ENCODE results near the gene PCGF3. TPM values are rescaled to one million over a fixed set of nuclear protein-coding genes. Genes with fewer than 3 reads are reported as not detected.

Gene PCGF3
- total RNA-seq, 2 experiments from 2014 or later: 45.4 to 51.6 TPM

GRCh38 chr4:674172-675035 is 31.2 kb upstream of the PCGF3 start, which contains the start of the genes ATP5ME and MYL5:
ATP5ME (minus strand) TSS chr4:674276; CDS start chr4:674247, 29 bp downstream.
MYL5 (plus strand) TSS chr4:674542; CDS start chr4:678027, 3,485 bp downstream.
- no peaks in the 10 kb centered on the region for H3K27me3 Mint-ChIP-seq
- no peaks in the 10 kb centered on the region for H3K9me3 Mint-ChIP-seq
- peaks cover 6% of the 10 kb centered on the region for H3K4me1 Mint-ChIP-seq
- POLR2A ChIA-PET: interaction anchor here (0.7 to 4.2 kb wide), 11 partner anchors 10 to 430 kb away, joined by 3 to 59 read pairs (median 5); partner anchors contain the start of gene ZNF141
- peak; percentile 100 for DNase-seq
- peak within 1 kb of the TSS; percentile 85 for H3K4me3 Mint-ChIP-seq
- H3K27ac Mint-ChIP-seq: peak within 1 kb of the TSS; percentile 87
- ATAC-seq (ENCODE audit: low read depth): peak; percentile 94
- H3K36me3 Mint-ChIP-seq: peaks cover 12% of the 10 kb centered on the region

- peak overlapping the region; percentile 84 for H3K27ac Mint-ChIP-seq
- no peaks in the 10 kb centered on the region for H3K9me3 Mint-ChIP-seq
- H3K4me1 Mint-ChIP-seq: peaks cover 8% of the 10 kb centered on the region
- H3K4me3 Mint-ChIP-seq: peak overlapping the region; percentile 85
- no peaks in the 10 kb centered on the region for H3K27me3 Mint-ChIP-seq
- H3K36me3 Mint-ChIP-seq: peaks cover 12% of the 10 kb centered on the region
- ATAC-seq (ENCODE audit: low read depth): peak; percentile 1
- no peak for DNase-seq
- POLR2A ChIA-PET: interaction anchor here (1.1 to 4.2 kb wide), 4 partner anchors 11 to 431 kb away, joined by 5 to 59 read pairs (median 8); no protein-coding TSS in a partner anchor
Observed at GRCh38 chr4:675036-675882, 30.4 kb upstream of the PCGF3 start.

DNA sequence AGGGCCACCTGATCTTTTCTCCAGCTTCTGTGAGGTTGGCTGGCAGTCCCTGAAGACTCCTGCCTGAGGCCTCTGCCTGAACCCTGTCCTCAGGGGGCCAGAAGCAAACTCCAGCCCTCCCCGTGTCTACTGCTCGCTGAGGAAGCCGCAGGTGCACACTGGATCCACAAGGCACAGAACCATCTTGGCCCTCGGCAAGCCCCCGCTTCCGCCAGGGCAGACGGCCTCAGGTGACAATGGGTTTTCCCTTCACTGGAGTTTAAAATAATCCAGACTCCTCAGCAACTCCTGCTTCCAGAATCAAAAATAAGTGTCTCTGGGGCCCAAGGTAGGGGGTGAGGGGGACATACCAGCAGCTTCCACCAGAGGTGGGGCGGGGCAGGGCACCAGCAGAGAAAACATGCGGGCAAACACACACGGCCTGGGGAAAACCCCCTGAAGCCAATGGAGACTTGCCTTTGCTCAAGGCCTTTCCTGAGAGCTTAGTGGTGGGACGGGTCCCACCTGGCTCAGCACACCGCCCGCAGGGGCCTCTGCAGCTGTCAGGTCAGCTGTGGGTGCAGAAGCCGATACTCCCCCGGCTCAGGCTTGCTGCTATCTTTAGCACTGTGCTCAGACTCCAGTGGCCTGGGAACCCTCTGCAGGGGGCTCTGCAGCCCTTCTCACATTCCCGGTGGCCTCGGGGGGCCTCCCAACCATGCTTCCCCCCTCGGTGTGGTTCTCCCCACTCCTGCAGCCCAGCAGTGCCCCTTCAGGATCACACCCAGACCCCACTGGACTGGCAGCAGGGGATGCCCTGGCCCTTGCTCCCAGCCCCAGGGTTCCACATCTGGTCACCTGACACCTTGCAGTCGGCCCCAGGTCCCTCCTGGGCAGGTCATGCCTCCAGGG is 29.4 kb upstream of the PCGF3 start:
- peak; percentile 35 for DNase-seq
- ATAC-seq (ENCODE audit: low read depth): no peak

DNA sequence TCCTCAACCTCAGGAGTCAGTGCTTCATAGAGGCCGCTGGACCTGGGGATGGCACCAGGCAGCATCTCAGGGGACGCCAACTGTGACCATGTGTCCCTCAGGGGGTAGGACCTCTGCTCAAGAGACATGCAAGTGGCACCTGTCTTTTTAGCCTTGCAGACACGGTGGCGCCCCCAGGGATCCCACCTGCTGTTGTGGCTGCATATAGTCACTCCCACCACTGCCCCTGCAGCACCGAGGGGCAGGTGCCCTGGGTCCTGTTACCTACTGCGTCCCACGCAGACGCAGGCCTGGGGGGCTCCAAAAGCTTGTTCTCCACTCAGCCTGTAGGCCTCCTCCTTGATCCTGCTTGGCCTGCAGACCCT is 28.8 kb upstream of the PCGF3 start:
- Mint-ChIP-seq H3K4me1 (peaks cover 14% of the 10 kb centered on the region), H3K27ac (no peak overlapping the region), H3K9me3 (no peaks in the 10 kb centered on the region), H3K27me3 (no peaks in the 10 kb centered on the region), H3K36me3 (peaks cover 3% of the 10 kb centered on the region), H3K4me3 (no peak overlapping the region)
- POLR2A ChIA-PET: no interaction called here
- ATAC-seq (ENCODE audit: low read depth) (no peak), DNase-seq (no peak)

More for the DNA sequence above, 29.4 kb upstream of the PCGF3 start:
- Mint-ChIP-seq H3K4me1 (peaks cover 14% of the 10 kb centered on the region), H3K36me3 (peaks cover 4% of the 10 kb centered on the region), H3K4me3 (no peak overlapping the region), H3K9me3 (no peaks in the 10 kb centered on the region), H3K27me3 (no peaks in the 10 kb centered on the region), H3K27ac (peak overlapping the region; percentile 25)
- POLR2A ChIA-PET: interaction anchor here (4.2 kb wide), 1 partner anchor 12 kb away, joined by 59 read pairs; no protein-coding TSS in a partner anchor

- POLR2A ChIA-PET: no interaction called here
- Mint-ChIP-seq H3K27me3 (no peaks in the 10 kb centered on the region), H3K27ac (peak overlapping the region; percentile 34), H3K36me3 (no peaks in the 10 kb centered on the region), H3K9me3 (no peaks in the 10 kb centered on the region), H3K4me3 (no peak overlapping the region), H3K4me1 (peaks cover 14% of the 10 kb centered on the region)
- no peak for ATAC-seq (ENCODE audit: low read depth)
- DNase-seq: peak; percentile 34
Observed at GRCh38 chr4:677431-678293, 28.0 kb upstream of the PCGF3 start.

GRCh38 chr4:678331-679103 is 27.1 kb upstream of the PCGF3 start:
- Mint-ChIP-seq H3K27ac (no peak overlapping the region), H3K4me3 (no peak overlapping the region)
- ATAC-seq (ENCODE audit: low read depth): no peak

DNA sequence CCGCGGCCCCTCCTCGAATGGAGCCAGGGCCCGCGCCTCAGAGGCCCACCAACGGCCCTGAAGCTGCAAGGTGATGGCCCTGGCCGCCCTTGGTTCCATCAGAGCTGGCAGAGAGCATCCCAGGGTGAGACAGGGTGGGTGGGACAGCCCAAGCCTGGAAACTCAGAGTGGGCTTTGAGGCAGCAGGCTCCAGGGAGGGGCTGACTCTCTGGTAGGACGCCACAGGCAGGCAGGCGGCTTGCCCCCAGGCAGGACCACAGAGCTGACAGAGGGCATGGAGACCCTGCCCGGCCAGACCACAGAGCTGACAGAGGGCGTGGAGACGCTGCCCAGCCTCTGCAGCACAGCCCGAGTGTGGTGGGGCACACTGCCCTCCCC is 26.5 kb upstream of the PCGF3 start:
- POLR2A ChIA-PET: no interaction called here
- peak; percentile 30 for DNase-seq
- Mint-ChIP-seq H3K4me1 (peaks cover 8% of the 10 kb centered on the region), H3K27ac (no peak overlapping the region), H3K4me3 (no peak overlapping the region), H3K9me3 (no peaks in the 10 kb centered on the region), H3K36me3 (no peaks in the 10 kb centered on the region), H3K27me3 (no peaks in the 10 kb centered on the region)
- no peak for ATAC-seq (ENCODE audit: low read depth)

More at GRCh38 chr4:678331-679103, 27.1 kb upstream of the PCGF3 start:
- POLR2A ChIA-PET: no interaction called here
- peak; percentile 28 for DNase-seq
- no peaks in the 10 kb centered on the region for H3K27me3 Mint-ChIP-seq
- no peaks in the 10 kb centered on the region for H3K36me3 Mint-ChIP-seq
- H3K9me3 Mint-ChIP-seq: no peaks in the 10 kb centered on the region
- peaks cover 8% of the 10 kb centered on the region for H3K4me1 Mint-ChIP-seq

GRCh38 chr4:679629-680028 is 26.0 kb upstream of the PCGF3 start:
- H3K9me3 Mint-ChIP-seq: no peaks in the 10 kb centered on the region
- no peaks in the 10 kb centered on the region for H3K27me3 Mint-ChIP-seq
- peaks cover 8% of the 10 kb centered on the region for H3K4me1 Mint-ChIP-seq
- DNase-seq (no peak), ATAC-seq (ENCODE audit: low read depth) (no peak)
- no peaks in the 10 kb centered on the region for H3K36me3 Mint-ChIP-seq
- H3K4me3 Mint-ChIP-seq: no peak overlapping the region
- H3K27ac Mint-ChIP-seq: no peak overlapping the region
- POLR2A ChIA-PET: no interaction called here

GRCh38 chr4:680091-680490 is 25.5 kb upstream of the PCGF3 start:
- ATAC-seq (ENCODE audit: low read depth): no peak
- POLR2A ChIA-PET: interaction anchor here (1.0 to 1.5 kb wide), 4 partner anchors 9 to 206 kb away, joined by 3 to 7 read pairs (median 3); partner anchors contain the start of gene SLC49A3
- peak; percentile 36 for DNase-seq
- Mint-ChIP-seq H3K4me3 (peak overlapping the region; percentile 75), H3K9me3 (no peaks in the 10 kb centered on the region), H3K27ac (peak overlapping the region; percentile 78), H3K4me1 (peaks cover 8% of the 10 kb centered on the region), H3K36me3 (no peaks in the 10 kb centered on the region), H3K27me3 (no peaks in the 10 kb centered on the region)

DNA sequence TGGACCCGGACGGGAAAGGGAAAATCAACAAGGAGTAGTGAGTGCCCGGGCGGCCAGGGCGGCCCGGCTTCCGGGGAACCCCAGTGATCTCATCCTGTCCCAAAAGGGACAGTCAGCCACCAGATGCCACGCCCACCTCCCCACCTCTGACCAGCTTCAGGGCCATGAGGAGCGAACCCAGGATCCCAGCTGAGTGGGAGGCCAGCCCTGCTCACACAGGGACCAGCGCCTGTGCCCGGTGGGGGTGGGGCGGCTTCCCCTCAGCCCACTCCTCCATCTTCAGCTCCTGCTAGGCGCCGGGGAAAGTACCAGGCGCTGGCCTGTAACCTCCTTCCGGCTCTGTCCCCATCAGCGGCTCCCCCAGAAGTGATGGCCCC is 25.1 kb upstream of the PCGF3 start:
- H3K4me1 Mint-ChIP-seq: peaks cover 8% of the 10 kb centered on the region
- DNase-seq (no peak), ATAC-seq (ENCODE audit: low read depth) (peak; percentile 46)
- H3K4me3 Mint-ChIP-seq: peak overlapping the region; percentile 75
- POLR2A ChIA-PET: interaction anchor here (1.0 to 1.5 kb wide), 4 partner anchors 9 to 207 kb away, joined by 3 to 7 read pairs (median 3); partner anchors contain the start of gene SLC49A3
- H3K36me3 Mint-ChIP-seq: no peaks in the 10 kb centered on the region
- H3K27me3 Mint-ChIP-seq: no peaks in the 10 kb centered on the region
- peak overlapping the region; percentile 78 for H3K27ac Mint-ChIP-seq
- no peaks in the 10 kb centered on the region for H3K9me3 Mint-ChIP-seq

DNA sequence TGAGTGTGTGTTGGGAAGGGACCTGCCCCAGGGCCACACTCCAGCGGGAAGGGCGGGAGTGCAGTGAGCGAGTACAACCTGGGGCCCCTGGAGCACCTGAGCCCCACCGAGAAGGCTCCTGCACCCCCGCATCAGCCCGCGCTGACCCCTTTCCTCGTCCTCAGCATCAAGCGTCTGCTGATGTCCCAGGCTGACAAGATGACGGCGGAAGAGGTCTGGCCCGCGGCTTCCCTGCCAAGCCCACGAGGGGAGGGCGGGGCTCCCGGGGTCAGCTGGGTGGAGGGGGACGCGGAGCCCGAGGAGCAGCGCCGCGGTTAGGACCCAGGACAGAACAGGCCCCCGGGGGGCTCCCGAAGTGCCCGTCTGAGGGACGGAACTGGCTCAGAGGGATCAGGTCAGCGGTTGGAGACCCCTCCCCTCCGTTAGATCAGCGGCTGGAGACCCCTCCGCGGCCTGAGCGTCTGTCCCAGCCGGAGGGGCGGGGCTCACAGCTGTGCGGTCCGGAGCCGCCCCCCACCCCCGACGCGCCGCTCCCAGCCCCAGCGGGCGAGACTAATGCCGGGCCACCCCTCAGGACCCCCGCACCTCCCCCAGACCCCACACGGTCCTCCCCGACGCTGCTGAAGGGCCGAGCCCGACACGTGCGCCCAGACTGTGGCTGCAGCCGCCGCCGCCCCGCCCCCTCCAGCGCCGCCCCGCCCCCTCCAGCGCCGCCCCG is 24.5 kb upstream of the PCGF3 start:
- H3K27ac Mint-ChIP-seq: peak overlapping the region; percentile 78
- ATAC-seq (ENCODE audit: low read depth): peak; percentile 77
- H3K27me3 Mint-ChIP-seq: no peaks in the 10 kb centered on the region
- POLR2A ChIA-PET: interaction anchor here (0.7 to 1.5 kb wide), 7 partner anchors 8 to 557 kb away, joined by 3 to 7 read pairs (median 3); partner anchors contain the start of genes GAK, SLC49A3, TMEM175 and ZNF718
- no peaks in the 10 kb centered on the region for H3K36me3 Mint-ChIP-seq
- peak overlapping the region; percentile 75 for H3K4me3 Mint-ChIP-seq
- H3K9me3 Mint-ChIP-seq: no peaks in the 10 kb centered on the region
- peaks cover 8% of the 10 kb centered on the region for H3K4me1 Mint-ChIP-seq
- DNase-seq: peak; percentile 83

All from activated naive CD8-positive, alpha-beta T cell treated with anti-CD3 and anti-CD28 coated beads, Interleukin-2, amount 10 ng/mL, durations not matched to agents 7 days and 5 days (primary cell).